GM13977 (cell line): ENCODE results near the gene WNK2.

Experiments
- DNase-seq: peaks from one replicate; pipeline ENCODE4 v3.0.0; 2012; ENCODE audit warnings: low spot score
- in situ Hi-C: fragments of 300-500 bp; cut with MboI; formaldehyde crosslinking; loops from one replicate; pipeline ENCODE4 v1.12.0; 2022; ENCODE audit warnings: low sequenced_read_pairs, low pct_unique_long_range_greater_than_20kb, mixed read lengths, inconsistent platforms; ENCODE audit not compliant: unreplicated experiment
- TF ChIP-seq, protein P1 (sequence below): IDR thresholded peaks from 2 replicates; pipeline ENCODE4 v1.5.1; 2012; ENCODE audit warnings: mild to moderate bottlenecking, control low read depth; ENCODE audit not compliant: insufficient read depth; ENCODE audit errors: extremely low read depth, missing control alignments

Gene WNK2

DNA sequence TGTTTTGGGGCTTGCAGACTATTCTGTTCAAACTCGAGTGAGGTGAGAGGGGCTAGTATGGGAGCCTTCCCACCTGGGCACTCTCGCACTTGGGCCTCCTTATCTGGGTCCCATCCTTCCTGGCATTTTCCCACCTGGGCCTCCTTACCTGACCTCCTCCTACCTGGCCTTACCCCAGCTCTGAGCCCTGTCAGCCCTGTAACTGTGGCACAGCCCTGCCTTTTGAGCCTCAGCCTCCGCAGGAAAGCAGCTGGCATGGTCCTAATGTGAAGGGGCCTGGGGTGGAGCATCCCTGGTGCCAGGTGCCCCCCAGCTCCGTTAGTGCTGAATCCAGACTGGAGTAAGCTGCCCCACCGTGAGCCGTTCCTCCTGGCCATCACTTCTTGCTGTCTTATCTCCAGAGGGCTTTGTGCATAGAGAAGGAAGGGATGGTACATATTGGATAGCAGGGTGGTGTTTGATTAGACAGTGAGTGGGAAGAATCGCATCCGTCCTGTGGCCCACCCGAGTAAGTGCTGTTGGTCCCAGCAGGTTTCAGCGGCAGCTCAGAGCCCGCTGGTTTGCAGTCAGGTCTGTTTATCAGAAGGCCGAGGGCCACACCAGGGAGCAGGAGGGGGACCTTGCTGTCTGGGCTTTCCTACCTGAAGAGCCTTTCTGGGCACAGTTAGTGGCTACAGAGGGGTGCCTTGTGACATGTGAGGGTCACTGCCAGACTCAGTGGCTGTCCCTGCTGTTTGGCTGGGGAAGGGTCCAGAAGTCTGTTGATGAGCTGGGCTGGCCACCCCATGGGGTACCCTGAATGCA, 76.5 kb downstream of the WNK2 start:
- in situ Hi-C loops = no loop called here
- DNase-seq = no peak
- TF ChIP-seq, protein P1, sequence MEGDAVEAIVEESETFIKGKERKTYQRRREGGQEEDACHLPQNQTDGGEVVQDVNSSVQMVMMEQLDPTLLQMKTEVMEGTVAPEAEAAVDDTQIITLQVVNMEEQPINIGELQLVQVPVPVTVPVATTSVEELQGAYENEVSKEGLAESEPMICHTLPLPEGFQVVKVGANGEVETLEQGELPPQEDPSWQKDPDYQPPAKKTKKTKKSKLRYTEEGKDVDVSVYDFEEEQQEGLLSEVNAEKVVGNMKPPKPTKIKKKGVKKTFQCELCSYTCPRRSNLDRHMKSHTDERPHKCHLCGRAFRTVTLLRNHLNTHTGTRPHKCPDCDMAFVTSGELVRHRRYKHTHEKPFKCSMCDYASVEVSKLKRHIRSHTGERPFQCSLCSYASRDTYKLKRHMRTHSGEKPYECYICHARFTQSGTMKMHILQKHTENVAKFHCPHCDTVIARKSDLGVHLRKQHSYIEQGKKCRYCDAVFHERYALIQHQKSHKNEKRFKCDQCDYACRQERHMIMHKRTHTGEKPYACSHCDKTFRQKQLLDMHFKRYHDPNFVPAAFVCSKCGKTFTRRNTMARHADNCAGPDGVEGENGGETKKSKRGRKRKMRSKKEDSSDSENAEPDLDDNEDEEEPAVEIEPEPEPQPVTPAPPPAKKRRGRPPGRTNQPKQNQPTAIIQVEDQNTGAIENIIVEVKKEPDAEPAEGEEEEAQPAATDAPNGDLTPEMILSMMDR = no peak

DNA sequence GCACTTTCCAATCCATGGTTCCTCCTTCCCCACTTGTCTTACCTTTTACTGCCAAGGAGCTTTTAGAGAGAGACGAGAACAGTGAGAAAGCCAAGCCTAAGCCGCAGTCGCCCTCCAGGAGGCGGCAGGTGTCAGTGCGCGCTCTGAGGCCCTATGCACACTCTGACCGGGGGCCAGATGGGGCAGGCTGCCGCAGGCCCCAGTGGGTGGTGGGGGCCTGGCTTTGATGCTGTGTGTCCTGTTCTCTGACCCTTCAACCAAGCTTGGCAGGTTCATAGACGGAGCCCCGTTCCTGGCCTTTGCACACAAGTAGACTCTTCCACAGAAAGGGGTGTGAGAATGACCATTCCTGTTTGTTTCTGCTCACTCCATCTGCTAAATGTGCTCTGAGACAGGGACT, 77.3 kb downstream of the WNK2 start:
- no peak for DNase-seq

DNA sequence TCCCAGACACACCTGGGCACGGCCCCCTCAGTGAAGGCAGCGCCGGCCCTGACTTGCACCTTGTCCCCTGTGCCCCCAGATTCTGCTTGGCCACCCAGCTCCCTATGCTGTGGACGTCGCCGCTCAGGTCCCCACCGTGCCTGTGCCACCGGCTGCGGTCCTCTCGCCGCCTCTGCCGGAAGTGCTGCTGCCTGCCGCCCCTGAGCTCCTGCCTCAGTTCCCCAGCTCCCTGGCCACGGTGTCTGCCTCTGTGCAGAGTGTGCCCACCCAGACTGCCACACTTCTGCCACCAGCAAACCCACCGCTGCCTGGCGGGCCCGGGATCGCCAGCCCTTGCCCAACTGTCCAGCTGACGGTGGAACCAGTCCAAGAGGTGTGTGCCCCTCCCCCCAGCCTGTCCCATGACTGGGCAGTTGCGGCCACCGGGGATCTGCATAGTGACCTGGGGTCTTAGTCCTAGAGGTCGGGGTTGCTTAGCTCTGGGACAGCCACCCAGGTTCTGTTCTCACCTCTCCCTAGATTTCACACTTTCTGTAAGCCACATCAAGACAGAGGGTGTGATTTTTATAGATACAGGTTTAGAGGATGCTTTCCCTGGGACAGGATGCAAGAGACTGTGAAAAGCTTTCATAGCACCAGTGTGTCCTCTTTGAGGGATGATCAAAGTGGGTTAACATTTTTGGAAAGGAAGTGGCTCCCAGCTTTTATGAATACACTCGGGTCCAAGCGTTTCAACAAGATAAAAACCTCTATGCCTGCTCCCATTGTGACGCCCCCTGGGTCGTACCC, 78.0 kb downstream of the WNK2 start:
- TF ChIP-seq, protein P1 = no peak
- in situ Hi-C loops = no loop called here
- no peak for DNase-seq

More for the DNA sequence above, 77.3 kb downstream of the WNK2 start:
- in situ Hi-C loops = no loop called here
- TF ChIP-seq, protein P1 = peak; percentile 6

DNA sequence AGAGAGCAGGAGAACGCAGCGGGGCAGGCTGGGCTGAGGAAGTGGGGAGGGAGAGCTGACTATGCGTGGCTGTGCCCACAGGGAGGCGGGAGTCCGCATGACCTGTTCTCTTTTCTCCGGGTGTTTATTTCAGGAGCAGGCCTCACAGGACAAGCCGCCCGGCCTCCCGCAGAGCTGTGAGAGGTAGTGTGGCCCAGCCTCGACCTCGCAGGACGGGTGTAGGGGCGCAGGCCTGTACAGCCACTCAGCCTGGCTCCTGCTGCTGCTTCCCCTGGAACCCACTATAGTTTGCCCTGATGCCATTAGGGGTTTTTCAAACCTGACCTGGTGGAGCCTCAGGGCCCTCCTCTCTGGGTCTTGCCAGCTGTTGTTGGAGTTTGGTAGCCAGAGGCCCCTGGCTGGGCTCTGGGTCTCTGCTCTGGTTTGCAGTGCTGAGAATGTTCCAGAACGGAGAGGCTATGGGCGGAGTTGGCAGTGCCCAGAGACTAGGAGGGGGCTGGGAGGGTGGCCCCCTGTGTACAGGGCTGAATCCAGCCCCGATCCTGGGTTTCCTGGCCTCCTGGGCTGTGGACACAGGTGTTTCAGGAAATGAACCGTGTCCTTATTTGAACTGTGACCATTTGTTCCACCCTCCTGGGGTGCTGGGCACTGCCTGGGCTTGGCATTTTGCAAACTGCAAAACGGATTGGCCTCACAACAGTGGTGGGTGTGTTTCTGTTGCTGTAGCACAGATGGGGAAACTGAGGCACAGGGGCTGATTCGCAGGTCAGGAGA, 78.8 kb downstream of the WNK2 start:
- in situ Hi-C loops = no loop called here
- TF ChIP-seq, protein P1 = no peak
- DNase-seq = peak; percentile 21

DNA sequence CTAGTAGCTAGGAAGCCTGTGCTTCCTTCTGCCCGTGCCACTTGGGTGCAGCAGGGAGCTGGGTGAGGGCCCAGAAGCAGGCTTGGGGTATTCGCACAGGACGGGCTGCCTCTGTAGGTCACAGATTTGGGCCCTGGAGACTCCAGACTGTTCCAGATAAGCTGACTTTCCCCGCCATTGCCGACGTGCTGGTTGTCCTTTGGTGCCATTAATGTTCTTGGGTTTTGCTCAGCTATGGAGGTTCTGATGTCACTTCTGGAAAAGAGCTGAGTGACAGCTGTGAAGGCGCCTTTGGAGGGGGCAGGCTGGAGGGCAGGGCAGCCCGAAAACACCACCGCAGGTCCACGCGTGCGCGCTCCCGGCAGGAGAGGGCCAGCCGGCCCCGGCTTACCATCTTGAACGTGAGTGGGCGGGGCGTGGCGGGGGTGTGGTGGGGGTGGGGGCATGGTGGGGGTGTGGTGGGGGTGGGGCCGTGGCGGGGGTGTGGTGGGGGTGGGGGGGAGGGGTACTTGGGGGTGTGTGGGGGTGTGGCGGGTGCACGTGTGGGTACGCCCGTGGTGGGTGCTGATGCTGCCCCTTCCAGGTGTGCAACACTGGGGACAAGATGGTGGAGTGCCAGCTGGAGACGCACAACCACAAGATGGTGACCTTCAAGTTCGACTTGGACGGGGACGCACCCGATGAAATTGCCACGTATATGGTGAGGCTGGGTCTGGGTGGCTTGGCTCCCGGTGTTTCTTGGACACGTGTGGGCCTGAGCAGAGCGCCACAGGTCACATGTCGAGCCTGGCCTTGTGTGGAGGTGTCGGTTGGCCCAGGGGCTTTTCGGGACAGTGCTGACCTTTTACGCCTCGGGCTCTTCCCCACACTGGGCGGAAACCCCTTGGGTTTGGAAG, 79.6 kb downstream of the WNK2 start:
- peak; percentile 10 for DNase-seq
- TF ChIP-seq, protein P1 = no peak
- in situ Hi-C loops = no loop called here
